Hematopoietic multipotent progenitor cell treated with erythropoietin and hydrocortisone succinate and interleukin-3 and kit ligand, for 6 days (in vitro differentiated cells): Measurements from ENCODE around the gene CWH43.
"Not testable (repeated sequence)": the region's sequence is repeated elsewhere in the genome, so short reads cannot be mapped to it uniquely, and the experiment has no call there.

Experiments used
- DNase-seq: peaks from one replicate; pipeline ENCODE4 v3.0.0-alpha.2; 2015

Gene CWH43

DNA sequence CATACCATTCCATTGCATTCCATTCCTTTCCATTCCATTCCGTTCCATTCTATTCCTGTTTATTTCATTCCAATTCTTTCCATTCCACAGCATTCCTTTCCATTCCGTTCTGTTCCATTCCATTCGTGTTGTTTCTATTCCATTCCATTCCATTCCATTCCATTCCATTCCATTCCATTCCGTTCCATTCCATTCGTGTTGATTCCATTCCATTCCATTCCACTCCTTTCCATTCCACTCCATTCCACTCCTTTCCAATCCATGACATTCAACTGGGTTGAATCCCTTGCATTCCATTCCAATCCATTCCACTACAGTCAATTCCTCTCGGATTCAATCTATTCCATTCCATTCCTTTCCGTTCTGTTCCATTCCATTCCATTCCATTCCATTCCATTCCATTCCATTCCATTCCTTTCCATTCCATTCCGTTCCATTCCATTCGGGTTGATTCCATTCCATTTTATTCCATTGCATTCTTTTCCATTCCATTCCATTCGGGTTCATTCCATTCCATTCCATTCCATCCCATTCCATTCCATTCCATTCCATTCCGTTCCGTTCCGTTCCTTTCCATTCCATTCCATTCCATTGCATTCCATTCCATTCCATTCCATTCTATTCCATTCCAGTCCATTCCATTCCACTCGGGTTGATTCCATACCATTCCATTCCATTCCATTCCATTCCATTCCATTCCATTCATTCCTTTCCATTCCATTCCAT is 112.1 kb downstream of the CWH43 start:
- DNase-seq, result not testable (repeated sequence)

DNA sequence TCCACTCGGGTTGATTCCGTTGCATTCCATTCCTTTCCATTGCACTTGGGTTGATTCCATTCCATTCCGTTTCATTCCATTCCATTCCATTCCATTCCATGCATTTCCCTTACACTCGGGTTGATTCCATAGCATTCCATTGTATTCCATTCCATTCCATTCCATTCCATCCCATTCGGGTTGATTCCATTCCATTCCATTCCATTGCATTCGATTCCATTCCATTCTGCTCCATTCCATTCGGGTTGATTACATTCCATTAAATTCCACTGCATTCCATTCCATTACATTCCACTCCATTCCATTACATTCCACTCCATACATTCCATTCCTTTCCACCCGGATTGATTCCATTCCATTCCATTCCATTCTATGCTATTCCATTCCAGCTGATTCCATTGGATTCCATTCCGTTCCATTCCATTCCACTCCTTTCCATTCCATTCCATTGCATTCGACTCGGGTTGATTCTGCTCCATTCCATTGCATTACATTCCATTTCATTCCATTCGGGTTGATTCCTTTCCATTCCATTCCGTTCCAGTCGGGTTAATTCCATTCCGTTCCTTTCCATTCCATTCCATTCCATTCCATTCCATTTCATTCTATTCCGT is 113.9 kb downstream of the CWH43 start:
- not testable (repeated sequence) for DNase-seq

DNA sequence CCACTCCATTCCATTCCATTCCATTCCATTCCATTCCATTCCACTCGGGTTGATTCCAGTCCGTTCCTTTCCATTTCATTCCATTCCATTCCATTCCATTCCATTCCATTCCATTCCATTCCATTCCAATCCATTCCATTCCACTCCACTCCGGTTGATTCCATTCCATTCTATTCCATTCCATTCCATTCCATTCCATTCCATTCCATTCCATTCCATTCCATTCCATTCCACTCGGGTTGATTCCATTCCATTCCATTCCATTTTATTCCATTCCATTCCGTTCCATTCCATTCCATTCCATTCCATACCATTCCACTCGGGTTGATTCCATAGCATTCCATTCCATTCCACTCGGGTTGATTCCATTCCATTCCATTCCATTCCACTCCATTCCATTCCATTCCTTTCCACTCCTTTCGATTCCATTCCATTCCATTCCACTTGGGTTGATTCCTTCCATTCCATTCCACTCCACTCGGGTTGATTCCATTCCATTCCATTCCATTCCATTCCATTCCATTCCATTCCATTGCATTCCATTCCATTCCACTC is 116.3 kb downstream of the CWH43 start:
- not testable (repeated sequence) for DNase-seq

DNA sequence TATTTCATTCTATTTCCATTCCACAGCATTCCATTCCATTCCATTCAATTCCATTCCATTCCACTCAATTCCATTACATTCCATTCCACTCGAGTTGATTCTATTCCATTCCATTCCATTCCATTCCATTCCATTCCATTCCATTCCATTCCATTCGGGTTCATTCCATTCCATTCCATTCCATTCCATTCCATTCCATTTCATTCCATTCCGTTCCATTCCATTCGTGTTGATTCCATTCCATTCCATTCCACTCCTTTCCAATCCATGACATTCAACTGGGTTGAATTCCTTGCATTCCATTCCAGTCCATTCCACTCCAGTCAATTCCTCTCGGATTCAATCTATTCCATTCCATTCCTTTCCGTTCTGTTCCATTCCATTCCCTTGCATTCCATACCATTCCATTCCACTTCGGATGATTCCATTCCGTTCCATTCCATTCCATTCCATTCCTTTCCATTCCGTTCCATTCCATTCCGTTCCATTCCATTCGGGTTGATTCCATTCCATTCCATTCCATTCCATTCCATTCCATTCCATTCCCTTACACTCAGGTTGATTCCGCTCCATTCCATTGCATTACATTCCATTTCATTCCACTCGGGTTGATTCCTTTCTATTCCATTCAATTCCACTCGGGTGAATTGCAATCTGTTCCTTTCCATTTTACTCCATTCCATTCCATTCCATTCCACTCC is 117.5 kb downstream of the CWH43 start:
- DNase-seq, result not testable (repeated sequence)

DNA sequence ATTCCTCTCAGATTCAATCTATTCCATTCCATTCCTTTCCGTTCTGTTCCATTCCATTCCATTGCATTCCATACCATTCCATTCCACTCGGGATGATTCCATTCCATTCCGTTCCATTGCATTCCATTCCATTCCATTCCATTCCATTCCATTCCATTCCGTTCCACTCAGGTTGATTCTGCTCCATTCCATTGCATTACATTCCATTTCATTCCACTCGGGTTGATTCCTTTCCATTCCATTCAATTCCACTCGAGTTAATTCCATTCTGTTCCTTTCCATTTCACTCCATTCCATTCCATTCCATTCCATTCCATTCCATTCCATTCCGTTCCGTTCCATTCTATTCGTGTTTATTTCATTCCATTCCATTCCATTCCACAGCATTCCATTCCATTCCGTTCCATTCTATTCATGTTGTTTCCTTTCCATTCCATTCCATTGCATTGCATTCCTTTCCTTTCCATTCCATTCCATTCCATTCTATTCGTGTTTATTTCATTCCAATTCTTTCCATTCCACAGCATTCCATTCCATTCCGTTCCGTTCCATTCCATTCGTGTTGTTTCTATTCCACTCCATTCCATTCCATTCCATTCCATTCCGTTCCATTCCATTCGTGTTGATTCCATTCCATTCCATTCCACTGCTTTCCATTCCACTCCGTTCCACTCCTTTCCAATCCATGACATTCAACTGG is 118.3 kb downstream of the CWH43 start:
- not testable (repeated sequence) for DNase-seq

DNA sequence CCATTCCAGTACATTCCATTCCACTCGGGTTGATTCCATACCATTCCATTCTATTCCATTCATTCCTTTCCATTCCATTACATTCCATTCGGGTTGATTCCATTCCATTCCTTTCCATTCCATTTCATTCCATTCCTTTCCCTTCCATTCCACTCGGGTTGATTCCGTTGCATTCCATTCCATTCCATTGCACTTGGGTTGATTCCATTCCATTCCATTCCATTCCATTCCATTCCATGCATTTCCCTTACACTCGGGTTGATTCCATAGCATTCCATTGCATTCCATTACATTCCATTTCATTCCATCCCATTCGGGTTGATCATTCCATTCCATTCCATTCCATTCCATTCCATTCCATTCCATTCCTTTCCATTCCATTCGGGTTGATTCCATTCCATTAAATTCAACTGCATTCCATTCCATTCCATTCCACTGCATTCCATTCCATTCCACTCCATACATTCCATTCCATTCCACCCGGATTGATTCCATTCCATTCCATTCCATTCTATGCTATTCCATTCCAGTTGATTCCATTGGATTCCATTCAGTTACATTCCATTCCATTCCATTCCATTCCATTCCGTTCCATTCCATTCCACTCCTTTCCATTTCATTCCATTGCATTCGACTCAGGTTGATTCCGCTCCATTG is 119.3 kb downstream of the CWH43 start:
- DNase-seq, result not testable (repeated sequence)

DNA sequence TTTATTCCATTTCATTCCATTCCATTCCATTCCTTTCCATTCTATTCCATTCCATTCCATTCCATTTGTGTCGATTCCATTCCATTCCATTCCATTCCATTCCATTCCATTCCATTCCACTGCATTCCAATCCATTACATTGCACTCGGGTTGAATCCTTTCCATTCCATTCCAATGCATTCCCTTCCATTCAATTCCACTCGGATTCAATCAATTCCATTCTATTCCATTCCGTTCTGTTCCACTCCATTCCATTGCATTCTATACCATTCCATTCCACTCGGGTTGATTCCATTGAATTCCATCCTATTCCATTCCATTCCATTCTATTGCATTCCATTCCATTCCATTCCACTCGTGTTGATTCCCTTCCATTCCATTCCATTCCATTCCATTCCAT is 121.2 kb downstream of the CWH43 start:
- peak; percentile 35 for DNase-seq

DNA sequence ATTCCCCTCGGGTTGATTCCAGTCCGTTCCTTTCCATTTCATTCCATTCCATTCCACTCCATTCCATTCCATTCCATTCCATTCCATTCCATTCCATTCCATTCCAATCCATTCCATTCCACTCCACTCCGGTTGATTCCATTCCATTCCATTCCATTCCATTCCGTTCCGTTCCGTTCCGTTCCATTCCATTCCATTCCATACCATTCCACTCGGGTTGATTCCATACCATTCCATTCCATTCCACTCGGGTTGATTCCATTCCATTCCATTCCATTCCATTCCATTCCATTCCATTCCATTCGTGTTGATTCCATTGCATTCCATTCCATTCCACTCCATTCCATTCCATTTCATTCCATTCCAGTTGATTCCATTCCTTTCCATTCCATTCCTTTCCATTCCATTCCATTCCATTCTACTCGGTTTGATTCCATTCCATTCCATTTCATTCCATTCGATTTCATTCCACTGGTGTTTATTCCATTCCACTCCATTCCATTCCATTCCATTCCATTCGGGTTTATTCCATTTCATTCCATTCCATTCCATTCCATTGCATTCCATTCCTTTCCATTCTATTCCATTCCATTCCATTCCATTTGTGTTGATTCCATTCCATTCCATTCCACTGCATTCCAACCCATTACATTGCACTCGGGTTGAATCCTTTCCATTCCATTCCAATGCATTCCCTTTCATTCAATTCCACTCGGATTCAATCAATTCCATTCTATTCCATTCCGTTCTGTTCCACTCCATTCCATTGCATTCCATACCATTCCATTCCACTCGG is 122.3 kb downstream of the CWH43 start:
- not testable (repeated sequence) for DNase-seq

DNA sequence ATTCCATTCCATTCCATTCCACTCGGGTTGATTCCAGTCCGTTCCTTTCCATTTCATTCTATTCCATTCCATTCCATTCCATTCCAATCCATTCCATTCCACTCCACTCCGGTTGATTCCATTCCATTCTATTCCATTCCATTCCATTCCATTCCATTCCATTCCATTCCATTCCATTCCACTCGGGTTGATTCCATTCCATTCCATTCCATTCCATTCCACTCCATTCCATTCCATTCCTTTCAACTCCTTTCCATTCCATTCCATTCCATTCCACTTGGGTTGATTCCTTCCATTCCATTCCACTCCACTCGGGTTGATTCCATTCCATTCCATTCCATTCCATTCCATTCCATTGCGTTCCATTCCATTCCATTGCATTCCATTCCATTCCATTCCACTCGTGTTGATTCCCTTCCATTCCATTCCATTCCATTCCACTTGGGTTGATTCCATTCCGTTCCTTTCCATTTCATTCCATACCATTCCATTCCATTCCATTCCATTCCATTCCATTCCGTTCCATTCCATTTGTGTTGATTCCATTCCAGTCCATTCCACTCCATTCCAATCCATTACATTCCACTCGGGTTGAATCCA is 123.6 kb downstream of the CWH43 start:
- not testable (repeated sequence) for DNase-seq

DNA sequence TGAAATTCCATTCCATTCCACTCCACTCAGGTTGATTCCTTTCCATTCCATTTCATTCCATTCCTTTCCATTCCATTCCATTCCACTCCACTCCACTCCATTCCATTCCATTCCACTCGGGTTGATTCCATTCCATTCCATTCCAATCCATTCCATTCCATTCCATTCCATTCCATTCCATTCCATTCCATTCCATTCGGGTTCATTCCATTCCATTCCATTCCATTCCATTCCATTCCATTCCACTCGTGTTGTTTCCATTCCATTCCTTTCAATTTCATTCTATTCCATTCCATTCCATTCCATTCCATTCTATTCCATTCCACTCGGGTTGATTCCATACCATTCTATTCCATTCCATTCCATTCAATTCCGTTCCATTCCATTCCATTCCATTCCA is 124.5 kb downstream of the CWH43 start:
- not testable (repeated sequence) for DNase-seq
